Measurements from ENCODE around the gene ADGRV1.

The ADGRV1 gene

GRCh38 chr5:91160714-91161285, 602.2 kb downstream of the ADGRV1 start:
- Histone ChIP-seq H3K4me1 (peaks cover 5% of the 10 kb centered on the region), H3K27me3 (ENCODE audit: low read depth) (no peaks in the 10 kb centered on the region), H3K9me3 (no peaks in the 10 kb centered on the region), H3K4me3 (no peak overlapping the region), H3K36me3 (replicated peaks) (no peaks in the 10 kb centered on the region; the same call in none of the 2 replicates)
- in situ Hi-C loops (cut with MboI; ENCODE audit: low sequenced_read_pairs) = no loop called here
- no peak for DNase-seq (ENCODE audit: low spot score in 2 of 2)

GRCh38 chr5:91162534-91163381, 604.2 kb downstream of the ADGRV1 start:
- Histone ChIP-seq H3K36me3 (replicated peaks) (no peaks in the 10 kb centered on the region; the same call in 1 of the 2 replicates), H3K27me3 (ENCODE audit: low read depth) (no peaks in the 10 kb centered on the region), H3K4me1 (peaks cover 5% of the 10 kb centered on the region), H3K4me3 (no peak overlapping the region), H3K9me3 (no peaks in the 10 kb centered on the region)
- in situ Hi-C loops (cut with MboI; ENCODE audit: low sequenced_read_pairs) = no loop called here
- peak in 1 of 2 experiments; percentile 28 for DNase-seq (ENCODE audit: low spot score in 2 of 2)

- H3K4me1 ChIP-seq = peaks cover 6% of the 10 kb centered on the region
- H3K27me3 ChIP-seq (ENCODE audit: low read depth) = no peaks in the 10 kb centered on the region
- in situ Hi-C loops (cut with MboI; ENCODE audit: low sequenced_read_pairs) = no loop called here
Measured at GRCh38 chr5:91164424-91164823, 605.8 kb downstream of the ADGRV1 start.

GRCh38 chr5:91166059-91166807, 607.6 kb downstream of the ADGRV1 start:
- Histone ChIP-seq H3K36me3 (replicated peaks) (no peaks in the 10 kb centered on the region; the same call in 1 of the 2 replicates), H3K4me3 (no peak overlapping the region), H3K4me1 (peaks cover 23% of the 10 kb centered on the region), H3K27me3 (ENCODE audit: low read depth) (no peaks in the 10 kb centered on the region), H3K9me3 (no peaks in the 10 kb centered on the region)
- in situ Hi-C loops (cut with MboI; ENCODE audit: low sequenced_read_pairs) = no loop called here
- DNase-seq (ENCODE audit: low spot score in 2 of 2) = no peak

More at GRCh38 chr5:91164424-91164823, 605.8 kb downstream of the ADGRV1 start:
- Histone ChIP-seq H3K4me3 (no peak overlapping the region), H3K9me3 (no peaks in the 10 kb centered on the region), H3K36me3 (replicated peaks) (no peaks in the 10 kb centered on the region; the same call in 1 of the 2 replicates)
- no peak for DNase-seq (ENCODE audit: low spot score in 2 of 2)

GRCh38 chr5:91168859-91169258, 610.3 kb downstream of the ADGRV1 start:
- peaks cover 23% of the 10 kb centered on the region for H3K4me1 ChIP-seq
- in situ Hi-C loops (cut with MboI; ENCODE audit: low sequenced_read_pairs) = no loop called here
- no peaks in the 10 kb centered on the region; the same call in 1 of the 2 replicates for H3K36me3 ChIP-seq (replicated peaks)
- H3K4me3 ChIP-seq = no peak overlapping the region
- H3K9me3 ChIP-seq = no peaks in the 10 kb centered on the region
- no peak for DNase-seq (ENCODE audit: low spot score in 2 of 2)
- no peaks in the 10 kb centered on the region for H3K27me3 ChIP-seq (ENCODE audit: low read depth)

GRCh38 chr5:91170266-91170665, 611.7 kb downstream of the ADGRV1 start:
- in situ Hi-C loops (cut with MboI; ENCODE audit: low sequenced_read_pairs) = no loop called here
- Histone ChIP-seq H3K4me3 (no peak overlapping the region), H3K9me3 (no peaks in the 10 kb centered on the region), H3K36me3 (replicated peaks) (no peaks in the 10 kb centered on the region), H3K4me1 (peaks cover 23% of the 10 kb centered on the region), H3K27me3 (ENCODE audit: low read depth) (no peaks in the 10 kb centered on the region)
- DNase-seq (ENCODE audit: low spot score in 2 of 2) = peak in 1 of 2 experiments; percentile 88

- no peaks in the 10 kb centered on the region for H3K27me3 ChIP-seq (ENCODE audit: low read depth)
- peak in 1 of 2 experiments; percentile 17 for DNase-seq (ENCODE audit: low spot score in 2 of 2)
- H3K36me3 ChIP-seq (replicated peaks) = no peaks in the 10 kb centered on the region
- no peaks in the 10 kb centered on the region for H3K9me3 ChIP-seq
- H3K4me3 ChIP-seq = no peak overlapping the region
- peaks cover 33% of the 10 kb centered on the region for H3K4me1 ChIP-seq
- in situ Hi-C loops (cut with MboI; ENCODE audit: low sequenced_read_pairs) = no loop called here
Measured at GRCh38 chr5:91171322-91171721, 612.7 kb downstream of the ADGRV1 start.

GRCh38 chr5:91174396-91174795, 615.8 kb downstream of the ADGRV1 start:
- no peaks in the 10 kb centered on the region for H3K27me3 ChIP-seq (ENCODE audit: low read depth)
- no peaks in the 10 kb centered on the region for H3K9me3 ChIP-seq
- no peak for DNase-seq (ENCODE audit: low spot score in 2 of 2)
- H3K4me1 ChIP-seq = peaks cover 40% of the 10 kb centered on the region
- in situ Hi-C loops (cut with MboI; ENCODE audit: low sequenced_read_pairs) = no loop called here
- H3K36me3 ChIP-seq (replicated peaks) = no peaks in the 10 kb centered on the region
- no peak overlapping the region for H3K4me3 ChIP-seq

- Histone ChIP-seq H3K4me1 (peaks cover 28% of the 10 kb centered on the region), H3K36me3 (replicated peaks) (no peaks in the 10 kb centered on the region), H3K9me3 (no peaks in the 10 kb centered on the region), H3K4me3 (no peak overlapping the region), H3K27me3 (ENCODE audit: low read depth) (no peaks in the 10 kb centered on the region)
- in situ Hi-C loops (cut with MboI; ENCODE audit: low sequenced_read_pairs) = no loop called here
- peak; percentile 24 to 67 for DNase-seq (ENCODE audit: low spot score in 2 of 2)
Measured at GRCh38 chr5:91175708-91176107, 617.1 kb downstream of the ADGRV1 start.

- DNase-seq (ENCODE audit: low spot score in 2 of 2) = peak; percentile 46 to 53
- in situ Hi-C loops (cut with MboI; ENCODE audit: low sequenced_read_pairs) = no loop called here
- Histone ChIP-seq H3K9me3 (no peaks in the 10 kb centered on the region), H3K36me3 (replicated peaks) (no peaks in the 10 kb centered on the region), H3K4me1 (peaks cover 21% of the 10 kb centered on the region), H3K27me3 (ENCODE audit: low read depth) (no peaks in the 10 kb centered on the region), H3K4me3 (no peak overlapping the region)
Measured at GRCh38 chr5:91176288-91177016, 617.9 kb downstream of the ADGRV1 start.

- Histone ChIP-seq H3K36me3 (replicated peaks) (no peaks in the 10 kb centered on the region), H3K27me3 (ENCODE audit: low read depth) (no peaks in the 10 kb centered on the region), H3K4me3 (no peak overlapping the region), H3K4me1 (peaks cover 18% of the 10 kb centered on the region), H3K9me3 (no peaks in the 10 kb centered on the region)
- no peak for DNase-seq (ENCODE audit: low spot score in 2 of 2)
- in situ Hi-C loops (cut with MboI; ENCODE audit: low sequenced_read_pairs) = no loop called here
Measured at GRCh38 chr5:91177085-91177484, 618.5 kb downstream of the ADGRV1 start.

- no peak for DNase-seq (ENCODE audit: low spot score in 2 of 2)
- H3K36me3 ChIP-seq (replicated peaks) = no peaks in the 10 kb centered on the region
- in situ Hi-C loops (cut with MboI; ENCODE audit: low sequenced_read_pairs) = no loop called here
Measured at GRCh38 chr5:91177639-91178038, 619.0 kb downstream of the ADGRV1 start.

GRCh38 chr5:91178461-91178860, 619.9 kb downstream of the ADGRV1 start:
- Histone ChIP-seq H3K4me3 (no peak overlapping the region), H3K9me3 (no peaks in the 10 kb centered on the region), H3K4me1 (peaks cover 19% of the 10 kb centered on the region), H3K36me3 (replicated peaks) (no peaks in the 10 kb centered on the region), H3K27me3 (ENCODE audit: low read depth) (no peaks in the 10 kb centered on the region)
- DNase-seq (ENCODE audit: low spot score in 2 of 2) = no peak
- in situ Hi-C loops (cut with MboI; ENCODE audit: low sequenced_read_pairs) = no loop called here

More at GRCh38 chr5:91177639-91178038, 619.0 kb downstream of the ADGRV1 start:
- Histone ChIP-seq H3K4me3 (no peak overlapping the region), H3K4me1 (peaks cover 18% of the 10 kb centered on the region), H3K9me3 (no peaks in the 10 kb centered on the region), H3K27me3 (ENCODE audit: low read depth) (no peaks in the 10 kb centered on the region)
